Endothelial cell of umbilical vein (primary cell): ENCODE data around the gene SLC34A1. TPM values are rescaled to one million over a fixed set of nuclear protein-coding genes. Genes with fewer than 3 reads are reported as not detected.

Experiments
- BruUV-seq: library from RNA; stranded (reverse); fragments of 400-500 nt; replicated peaks from 2 replicates; lab custom pipeline; 2021; lab: Mats Ljungman, UMichigan
- CTCF ChIA-PET: fragments of 300-600, 350-600 bp; sonication (Branson Sonifier 250); formaldehyde crosslinking; loops from one replicate; lab custom pipeline; 2021; ENCODE audit warnings: antibody characterized with exemption, inconsistent platforms; lab: Charles Lee
- POLR2A ChIA-PET: fragments of 300-600, 350-600 bp; sonication (Branson Sonifier 250); formaldehyde crosslinking; loops from one replicate; lab custom pipeline; 2021; ENCODE audit warnings: antibody characterized with exemption, inconsistent platforms; lab: Charles Lee
- DNase-seq: peaks from one replicate; pipeline ENCODE4 v3.0.0-alpha.2; 2011; ENCODE audit warnings: low read depth, low spot score
- FAIRE-seq: peaks from 2 replicates; lab custom pipeline; 2011; peaks lifted over from hg19 to GRCh38; lab: Jason Lieb, UNC
- H2AFZ ChIP-seq: 2 replicates; pipeline ENCODE4 v1.6.0; 2012; ENCODE audit warnings: low read depth, low read length, control low read depth, inconsistent platforms
- H3K27ac ChIP-seq: 2 replicates; pipeline ENCODE4 v1.5.1; 2011; ENCODE audit warnings: low read depth, mild to moderate bottlenecking, control low read depth, low read length, moderate library complexity; ENCODE audit not compliant: insufficient read depth
- H3K27me3 ChIP-seq, 2 experiments: 2 replicates each; pipeline versions ENCODE4 v1.6.0 to v1.6.1; 2011; ENCODE audit warnings: low read length in 2 of 2, mixed read lengths in 1 of 2; ENCODE audit not compliant: control insufficient read depth in 2 of 2, insufficient read depth in 2 of 2
- H3K36me3 ChIP-seq, 2 experiments: 2 replicates in 1 of 2; 3 replicates in 1 of 2; pipeline ENCODE4 v1.5.1; 2011; ENCODE audit warnings: low read length in 2 of 2, mild to moderate bottlenecking in 1 of 2, moderate library complexity in 1 of 2; ENCODE audit not compliant: control insufficient read depth in 2 of 2, insufficient read depth in 2 of 2; ENCODE audit errors: extremely low read depth in 1 of 2
- H3K4me1 ChIP-seq: 3 replicates; pipeline ENCODE4 v1.5.1; 2011; ENCODE audit warnings: mild to moderate bottlenecking, low read length; ENCODE audit not compliant: control insufficient read depth, insufficient read depth; ENCODE audit errors: extremely low read depth
- H3K4me2 ChIP-seq: 2 replicates; pipeline ENCODE4 v1.6.1; 2011; ENCODE audit warnings: low read length, control low read depth, mixed read lengths; ENCODE audit not compliant: insufficient read depth
- H3K4me3 ChIP-seq, 3 experiments: fragments of 200-600 bp in 1 of 3; sonication (generic), shearing (Covaris generic) in 1 of 3; replicated peaks in 1 of 3; 2 replicates each; pipeline ENCODE4 v1.5.1; 2011 to 2016; ENCODE audit warnings: control low read depth in 3 of 3, low read length in 3 of 3, mild to moderate bottlenecking in 2 of 3, inconsistent platforms in 1 of 3, low read depth in 1 of 3, moderate library complexity in 1 of 3; ENCODE audit not compliant: insufficient read depth in 1 of 3
- H3K79me2 ChIP-seq: 2 replicates; pipeline ENCODE4 v1.6.0; 2012; ENCODE audit warnings: low read length, inconsistent platforms; ENCODE audit not compliant: control insufficient read depth, insufficient read depth
- H3K9ac ChIP-seq: replicated peaks from 2 replicates; pipeline ENCODE3; 2011; ENCODE audit warnings: low read length, control low read depth; ENCODE audit not compliant: insufficient read depth; ENCODE audit errors: extremely low read depth
- H3K9me1 ChIP-seq: replicated peaks from 3 replicates; pipeline ENCODE4 v1.6.0; 2011; ENCODE audit warnings: mild to moderate bottlenecking, low read length; ENCODE audit not compliant: control insufficient read depth, insufficient read depth; ENCODE audit errors: extremely low read depth
- H3K9me3 ChIP-seq: replicated peaks from 2 replicates; pipeline ENCODE4 v1.5.1; 2012; ENCODE audit warnings: low read length, inconsistent platforms; ENCODE audit not compliant: control insufficient read depth, insufficient read depth
- H4K20me1 ChIP-seq: replicated peaks from 2 replicates; pipeline ENCODE3; 2011; ENCODE audit warnings: mild to moderate bottlenecking, low read length; ENCODE audit not compliant: control insufficient read depth, insufficient read depth; ENCODE audit errors: extremely low read depth
- CTCF ChIP-seq, 2 donors: IDR thresholded peaks; 1 replicate in 1 of 2; 2 replicates in 1 of 2; pipeline ENCODE4 v1.5.1; 2011; ENCODE audit warnings: low read length in 2 of 2, mild to moderate bottlenecking in 2 of 2, moderate library complexity in 2 of 2, control low read depth in 1 of 2, inconsistent platforms in 1 of 2, low read depth in 1 of 2; ENCODE audit not compliant: insufficient read depth in 1 of 2; ENCODE audit errors: extremely low read depth in 1 of 2
- EZH2 ChIP-seq: IDR thresholded peaks from 2 replicates; pipeline ENCODE4 v1.6.1; 2012; ENCODE audit warnings: borderline replicate concordance, low read depth, mild to moderate bottlenecking, moderate library complexity, low read length, inconsistent platforms; ENCODE audit not compliant: severe bottlenecking
- FOS ChIP-seq: IDR thresholded peaks from 2 replicates; pipeline ENCODE4 v1.6.1; 2011; ENCODE audit warnings: mild to moderate bottlenecking, low read length, moderate library complexity, borderline replicate concordance; ENCODE audit not compliant: insufficient read depth
- GATA2 ChIP-seq: IDR thresholded peaks from 2 replicates; pipeline ENCODE4 v1.7.0; 2011; ENCODE audit warnings: low read depth, mild to moderate bottlenecking, moderate library complexity, mixed read lengths, low read length; ENCODE audit not compliant: insufficient read length, insufficient read depth
- JUN ChIP-seq: IDR thresholded peaks from 2 replicates; pipeline ENCODE4 v1.6.1; 2011; ENCODE audit warnings: borderline replicate concordance, low read depth; ENCODE audit not compliant: insufficient read length, insufficient read depth
- MAX ChIP-seq: IDR thresholded peaks from 2 replicates; pipeline ENCODE4 v1.6.1; 2011; ENCODE audit not compliant: insufficient read depth, insufficient read length
- MYC ChIP-seq: IDR thresholded peaks from one replicate; pipeline ENCODE4 v1.6.1; 2011; ENCODE audit warnings: mild to moderate bottlenecking, low read depth, low read length
- POLR2A ChIP-seq: IDR thresholded peaks from 2 replicates; pipeline ENCODE4 v1.6.1; 2012; ENCODE audit warnings: low read depth, mild to moderate bottlenecking, control low read depth, low read length
- POLR2AphosphoS5 ChIP-seq: IDR thresholded peaks from 2 replicates; pipeline ENCODE4 v1.6.1; 2012; ENCODE audit warnings: low read depth, mild to moderate bottlenecking, control low read depth, low read length, moderate library complexity; ENCODE audit not compliant: insufficient read depth
- dilution Hi-C: fragments of 300-500 bp; cut with MboI; formaldehyde crosslinking; loops from one replicate; pipeline ENCODE4 v1.15.0; 2019; ENCODE audit warnings: low sequenced_read_pairs; ENCODE audit not compliant: extremely low pct_ligation_motif_present
- intact Hi-C: fragments of 100-400 bp; cut with micrococcal nuclease; formaldehyde crosslinking; loops from one replicate; pipeline ENCODE4 v1.10.0; 2022
- polyA plus RNA-seq, 4 experiments: library from polyadenylated mRNA; depleted of rRNA in 3 of 4; stranded (reverse) in 3 of 4; unstranded in 1 of 4; fragments of >200 nt; gene quantifications; 2 replicates each; pipeline versions ENCODE4 v1.2.1 to v1.2.3, GENCODE V29; 2011 to 2012; ENCODE audit warnings: missing spikeins in 1 of 4
- total RNA-seq: library from RNA; stranded (reverse); gene quantifications from 2 replicates; pipeline ENCODE4 v1.2.3, GENCODE V29; 2021

Gene SLC34A1
- total and polyA plus RNA-seq, 2 donors (not counting 3 experiments of a cell fraction or from before 2014, with no cell fraction given): not detected

GRCh38 chr5:177353093-177353492 lies 31.1 kb upstream of the SLC34A1 start:
- Histone ChIP-seq H3K27ac (no peak overlapping the region), H3K4me2 (no peak overlapping the region), H3K4me3 (no peak overlapping the region), H3K9me1 (no peaks in the 10 kb centered on the region), H2AFZ (no peak overlapping the region), H3K36me3 (no peaks in the 10 kb centered on the region), H4K20me1 (no peaks in the 10 kb centered on the region), H3K4me1 (peaks cover 30% of the 10 kb centered on the region), H3K9me3 (no peaks in the 10 kb centered on the region), H3K9ac (no peak overlapping the region), H3K79me2 (peaks cover 30% of the 10 kb centered on the region), H3K27me3 (no peaks in the 10 kb centered on the region)
- DNase-seq (no peak), FAIRE-seq (no peak)
- ChIA-PET CTCF (interaction anchor here (1.3 to 6.3 kb wide), 3 partner anchors 17 to 239 kb away, joined by 3 to 31 read pairs (median 10); no protein-coding TSS in a partner anchor), POLR2A (no interaction called here)
- intact Hi-C loops: no loop called here
- TF ChIP-seq GATA2 (no peak), POLR2A (no peak), CTCF (IDR thresholded peaks at IDR 0.05; ENCODE audit: extremely low read depth in 1 of 2, insufficient read depth in 1 of 2, low read depth in 1 of 2, low read length in 2 of 2) (no peak), JUN (no peak), MAX (no peak), FOS (no peak), POLR2AphosphoS5 (no peak), MYC (no peak), EZH2 (no peak)
- dilution Hi-C loops: no loop called here
- no TSS peak for BruUV-seq
